ENCODE measurements around the gene LBR.

LBR gene

DNA sequence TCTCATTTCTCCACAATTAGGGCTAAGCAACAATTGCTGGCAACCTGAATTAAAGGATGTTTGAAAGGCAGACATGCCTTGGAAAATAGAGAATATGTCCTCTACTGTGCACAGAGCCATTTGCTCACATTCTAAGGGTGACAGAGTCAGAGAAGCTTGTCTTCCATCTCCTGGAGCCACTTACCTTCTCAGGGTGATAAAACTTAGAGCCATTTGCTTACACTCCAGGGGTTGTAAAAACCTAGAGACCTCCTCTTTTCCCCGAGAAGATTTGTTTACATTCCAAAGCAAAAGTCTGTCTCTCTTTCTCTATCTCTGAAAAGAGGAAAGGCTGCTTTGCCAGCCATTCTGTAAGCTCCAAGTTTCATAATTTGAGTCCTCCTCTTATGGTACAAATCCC, 61.3 kb downstream of the LBR start:
- no peak for DNase-seq

DNA sequence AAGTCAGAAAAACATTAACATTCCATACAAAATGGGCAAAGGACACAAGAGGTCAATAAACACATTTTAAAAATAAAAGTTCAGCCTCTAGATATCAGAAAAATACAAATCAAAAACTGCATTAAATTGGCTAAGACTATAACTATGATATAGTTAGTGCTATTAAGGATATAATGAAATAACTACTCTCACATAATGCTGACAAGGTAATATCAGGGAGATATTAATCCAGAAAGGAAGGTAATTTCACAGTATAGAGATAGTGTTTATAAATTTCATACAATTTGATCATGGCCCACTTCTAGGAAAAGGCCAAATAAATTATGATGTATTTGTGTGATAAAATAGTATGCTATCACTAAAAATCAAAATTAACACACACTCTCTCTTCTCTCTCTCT, 61.8 kb downstream of the LBR start:
- DNase-seq = no peak

DNA sequence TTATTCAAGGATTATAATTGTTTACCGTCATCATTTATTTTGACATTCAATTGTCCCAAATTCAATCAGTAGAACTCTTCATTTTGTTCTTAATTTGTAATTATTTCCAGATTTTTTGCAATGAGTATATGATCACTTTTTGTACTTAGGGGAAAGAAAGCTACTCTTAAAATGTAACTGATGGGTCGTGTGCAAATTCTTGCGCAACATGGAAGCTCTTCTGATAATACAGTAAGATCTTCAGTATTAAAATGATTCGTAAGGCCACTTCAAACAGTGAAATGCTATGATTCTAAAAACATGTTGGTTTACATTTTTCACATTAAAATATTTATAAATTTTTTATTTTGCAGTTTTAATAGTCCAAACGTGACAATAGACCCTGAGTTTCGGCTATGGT, 63.4 kb downstream of the LBR start:
- DNase-seq = no peak

DNA sequence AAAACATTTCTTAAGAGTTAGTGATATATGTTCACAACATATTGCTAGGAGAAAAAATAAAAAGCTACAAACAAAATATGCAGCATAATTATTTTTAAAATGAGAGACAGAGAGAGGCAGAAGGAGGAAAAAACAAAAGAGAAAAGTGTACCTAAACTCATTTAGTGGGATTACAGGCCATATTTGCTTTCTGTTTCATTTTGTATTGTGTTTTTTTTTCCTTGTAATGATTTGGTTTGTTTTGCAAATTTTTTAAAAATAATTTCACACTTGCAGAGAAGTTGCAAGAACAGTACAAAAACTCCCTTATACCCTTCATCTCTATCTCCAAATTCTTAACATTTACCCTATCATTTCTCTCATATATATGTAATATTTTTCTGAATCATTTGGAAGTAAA, 65.0 kb downstream of the LBR start:
- DNase-seq = no peak

DNA sequence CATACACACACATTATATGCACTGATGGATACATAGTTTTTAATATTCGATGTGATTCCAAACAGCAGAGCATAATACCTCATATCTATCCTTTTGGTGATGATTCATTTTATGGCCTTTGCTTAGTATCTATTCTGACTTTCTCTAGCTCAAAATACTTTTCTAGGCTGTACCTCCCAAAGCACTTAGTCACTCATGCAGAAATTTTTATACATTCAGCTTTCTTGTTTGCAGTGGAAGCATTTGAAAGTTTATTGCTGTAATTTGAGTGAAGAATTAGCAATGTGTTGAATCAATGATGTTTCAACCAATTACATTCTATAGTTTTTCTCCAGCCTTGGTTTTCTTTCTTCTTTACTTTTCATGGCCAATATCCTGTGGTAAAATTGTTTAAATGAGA, 66.7 kb downstream of the LBR start:
- no peak for DNase-seq

DNA sequence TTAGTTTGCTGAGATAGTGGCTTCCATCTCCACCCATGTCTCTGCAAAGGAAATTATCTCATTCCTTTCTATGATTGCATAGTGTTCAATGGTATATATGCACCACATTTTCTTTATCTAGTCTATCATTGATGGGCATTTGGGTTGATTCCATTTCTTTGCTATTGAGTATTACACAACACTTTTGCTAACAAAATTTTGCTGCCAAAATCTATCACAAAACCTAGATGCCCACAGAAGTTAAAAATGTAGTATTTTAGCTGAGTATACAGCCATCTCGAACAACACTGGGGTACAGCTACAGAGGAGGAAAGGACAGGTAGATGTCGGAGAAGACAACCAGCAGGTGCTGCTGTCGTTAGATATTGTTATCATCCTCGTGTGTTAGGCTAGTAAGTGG, 67.7 kb downstream of the LBR start:
- DNase-seq = no peak

DNA sequence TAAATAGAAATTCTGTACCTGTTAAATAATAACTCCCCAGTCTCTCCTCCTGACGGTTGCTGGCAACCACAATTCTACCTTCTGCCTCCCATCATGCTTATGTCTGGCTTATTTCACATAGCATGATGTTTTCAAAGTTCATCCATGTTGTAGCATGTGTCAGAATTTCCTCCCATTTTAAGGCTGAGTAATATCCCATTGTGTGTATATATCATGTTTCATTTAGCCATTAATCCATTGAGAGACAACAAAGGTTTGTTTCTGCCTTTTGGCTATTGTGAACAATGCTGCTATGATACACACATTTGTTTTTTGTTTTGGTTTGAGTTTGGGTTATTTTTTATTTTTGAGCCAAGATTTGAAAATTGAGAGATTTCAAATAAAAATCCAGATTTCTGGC, 72.0 kb downstream of the LBR start:
- no peak for DNase-seq

DNA sequence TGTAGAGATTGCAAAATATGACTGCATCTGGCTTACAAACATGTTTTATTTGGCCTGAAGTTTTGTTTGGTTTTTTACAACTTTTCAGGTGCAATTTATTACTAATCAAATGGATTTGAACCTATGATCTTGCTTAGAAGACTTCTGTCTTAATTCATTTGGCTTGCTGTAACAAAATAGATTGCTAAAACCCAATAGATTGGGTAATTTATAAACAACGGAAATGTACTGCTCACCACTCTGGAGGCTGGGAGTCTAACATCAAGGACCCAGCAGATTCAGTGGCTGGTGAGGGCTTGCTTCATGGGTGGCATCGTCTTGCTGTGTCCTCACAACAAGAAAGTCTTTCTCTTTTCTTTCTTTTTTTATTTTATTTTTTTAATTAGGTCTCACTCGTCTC, 72.9 kb downstream of the LBR start:
- DNase-seq = no peak

Measured in NCI-H1930 (cell line).